Kidney (tissue), 14 donors: ENCODE results near the gene EGFL6. TPM values are rescaled to one million over a fixed set of nuclear protein-coding genes. Genes with fewer than 3 reads are reported as not detected.
"Not testable (repeated sequence)": the region's sequence is repeated elsewhere in the genome, so short reads cannot be mapped to it uniquely, and the experiment has no call there.

ENCODE experiments used
- DNase-seq, 5 donors: peaks; one replicate each; pipeline ENCODE4 v3.0.0-alpha.2; 2013 to 2020
- FAIRE-seq: peaks from 2 replicates; lab custom pipeline; 2012; peaks lifted over from hg19 to GRCh38; lab: Jason Lieb, UNC
- H3K27ac ChIP-seq, 2 donors: one replicate each; pipeline ENCODE4 v1.7.0; 2013; ENCODE audit warnings: low read depth in 2 of 2, low read length in 2 of 2, inconsistent platforms in 1 of 2
- H3K27me3 ChIP-seq: one replicate; pipeline ENCODE4 v1.7.1; 2013; ENCODE audit warnings: low read length, inconsistent platforms; ENCODE audit not compliant: control insufficient read depth, insufficient read depth
- H3K36me3 ChIP-seq, 3 donors: one replicate each; pipeline versions ENCODE4 v1.7.0 to v1.7.1; 2013; ENCODE audit warnings: low read length in 3 of 3, control low read depth in 1 of 3, inconsistent platforms in 1 of 3; ENCODE audit not compliant: insufficient read depth in 3 of 3, control insufficient read depth in 2 of 3
- H3K4me1 ChIP-seq, 3 donors: one replicate each; pipeline versions ENCODE4 v1.7.0 to v1.7.1; 2013; ENCODE audit warnings: low read length in 3 of 3, inconsistent platforms in 1 of 3, low read depth in 1 of 3; ENCODE audit not compliant: control insufficient read depth in 2 of 3, insufficient read depth in 2 of 3
- H3K4me3 ChIP-seq, 3 donors: one replicate each; pipeline versions ENCODE4 v1.7.0 to v1.8.1; 2013; ENCODE audit warnings: low read length in 3 of 3, control low read depth in 1 of 3, inconsistent platforms in 1 of 3
- H3K9ac ChIP-seq, 3 donors: one replicate each; pipeline versions ENCODE4 v1.7.0 to v1.7.1; 2013; ENCODE audit warnings: low read length in 3 of 3, control low read depth in 1 of 3, inconsistent platforms in 1 of 3
- H3K9me3 ChIP-seq, 3 donors: one replicate each; pipeline versions ENCODE4 v1.7.0 to v1.7.1; 2013; ENCODE audit warnings: low read length in 3 of 3, control low read depth in 1 of 3, inconsistent platforms in 1 of 3; ENCODE audit not compliant: control insufficient read depth in 2 of 3, insufficient read depth in 1 of 3
- CTCF ChIP-seq: IDR thresholded peaks from 3 replicates; pipeline ENCODE4 v1.5.1; 2012; ENCODE audit warnings: mild to moderate bottlenecking, moderate library complexity, borderline replicate concordance; ENCODE audit not compliant: insufficient read depth; ENCODE audit errors: extremely low read depth
- intact Hi-C: fragments of 100-400 bp; cut with DNase I; formaldehyde crosslinking; loops from one replicate; pipeline ENCODE4 v1.11.1; 2022
- polyA plus RNA-seq: library from polyadenylated mRNA; stranded (reverse); fragments of 350-450 nt; fragmentation: Illumina TruSeq; extraction: RNeasy Lipid Tissue Mini Kit (QIAGEN cat#74804); gene quantifications from one replicate; pipeline ENCODE4 v1.2.3, GENCODE V29; 2014; ENCODE audit warnings: low read depth, low replicate concordance; ENCODE audit not compliant: insufficient read depth
- total RNA-seq: library from RNA; stranded (reverse); fragmentation: NEBNext Ultra II Directional; extraction: Animal tissue kit (Norgen Biotek cat#: 25700); gene quantifications from one replicate; pipeline ENCODE4 v1.2.1, GENCODE V29; 2021
- donor health status: control.
- donor health status: control.
- donor health status: control.
- donor health status: control.
- donor health status: control.
- donor health status: DM: yes; HTN: yes; CAD: no.
- donor health status: Normal renal cell carcinoma (clear cell type).

EGFL6 gene
- total and polyA plus RNA-seq, 2 donors from 2014 or later = 0.43 TPM; not detected in 1

DNA sequence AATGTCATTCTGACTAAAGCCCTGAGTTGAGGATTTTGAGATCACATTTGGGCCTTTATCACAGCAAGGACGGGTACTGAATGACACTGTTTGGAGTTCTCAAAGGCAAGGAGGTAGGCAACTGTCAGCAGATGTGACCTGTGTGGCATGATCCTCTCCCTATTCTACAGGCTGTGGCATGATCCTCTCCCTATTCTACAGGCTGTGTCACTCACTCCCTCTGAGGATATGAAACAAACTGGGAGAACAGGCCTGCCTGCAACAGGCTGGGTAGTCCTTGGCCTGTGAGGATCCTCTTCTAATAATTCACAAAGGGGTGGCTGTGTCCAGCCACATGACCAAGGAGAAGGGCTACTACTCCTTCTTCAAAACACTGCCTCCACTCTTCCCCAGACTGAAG lies 68.6 kb downstream of the EGFL6 start:
- Histone ChIP-seq H3K9ac (no peak overlapping the region), H3K27me3 (peaks cover 9% of the 10 kb centered on the region), H3K36me3 (no peaks in the 10 kb centered on the region), H3K27ac (no peak overlapping the region), H3K9me3 (peaks cover 2 to 3% (median 2%) of the 10 kb centered on the region in 3 donors), H3K4me1 (no peaks in the 10 kb centered on the region), H3K4me3 (no peak overlapping the region)
- FAIRE-seq (no peak), DNase-seq (no peak)
- intact Hi-C loops = no loop called here
- TF ChIP-seq CTCF = no peak

GRCh38 chrX:13638826-13639225 lies 69.4 kb downstream of the EGFL6 start:
- Histone ChIP-seq H3K9ac (no peak overlapping the region), H3K4me1 (no peaks in the 10 kb centered on the region), H3K27ac (no peak overlapping the region), H3K4me3 (no peak overlapping the region), H3K27me3 (peaks cover 7% of the 10 kb centered on the region), H3K9me3 (peaks cover 2 to 3% (median 2%) of the 10 kb centered on the region in 3 donors), H3K36me3 (no peaks in the 10 kb centered on the region)
- TF ChIP-seq CTCF = no peak
- peak in 2 of 5 donors; percentile 34 to 47 for DNase-seq
- peak; percentile 97 for FAIRE-seq
- intact Hi-C loops = no loop called here

DNA sequence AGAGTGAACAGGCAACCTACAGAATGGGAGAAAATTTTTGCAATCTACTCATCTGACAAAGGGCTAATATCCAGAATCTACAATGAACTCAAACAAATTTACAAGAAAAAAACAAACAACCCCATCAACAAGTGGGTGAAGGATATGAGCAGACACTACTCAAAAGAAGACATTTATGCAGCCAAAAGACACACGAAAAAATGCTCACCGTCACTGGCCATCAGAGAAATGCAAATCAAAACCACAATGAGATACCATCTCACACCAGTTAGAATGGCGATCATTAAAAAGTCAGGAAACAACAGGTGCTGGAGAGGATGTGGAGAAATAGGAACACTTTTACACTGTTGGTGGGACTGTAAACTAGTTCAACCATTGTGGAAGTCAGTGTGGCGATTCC lies 72.3 kb downstream of the EGFL6 start:
- not testable (repeated sequence) for H3K36me3 ChIP-seq, DNase-seq, H3K9me3 ChIP-seq, H3K27me3 ChIP-seq, H3K9ac ChIP-seq, H3K4me3 ChIP-seq, H3K27ac ChIP-seq, H3K4me1 ChIP-seq, FAIRE-seq
- intact Hi-C loops = loop anchor here (10.0 kb wide), 1 partner anchor 137 kb away; no protein-coding TSS in a partner anchor

DNA sequence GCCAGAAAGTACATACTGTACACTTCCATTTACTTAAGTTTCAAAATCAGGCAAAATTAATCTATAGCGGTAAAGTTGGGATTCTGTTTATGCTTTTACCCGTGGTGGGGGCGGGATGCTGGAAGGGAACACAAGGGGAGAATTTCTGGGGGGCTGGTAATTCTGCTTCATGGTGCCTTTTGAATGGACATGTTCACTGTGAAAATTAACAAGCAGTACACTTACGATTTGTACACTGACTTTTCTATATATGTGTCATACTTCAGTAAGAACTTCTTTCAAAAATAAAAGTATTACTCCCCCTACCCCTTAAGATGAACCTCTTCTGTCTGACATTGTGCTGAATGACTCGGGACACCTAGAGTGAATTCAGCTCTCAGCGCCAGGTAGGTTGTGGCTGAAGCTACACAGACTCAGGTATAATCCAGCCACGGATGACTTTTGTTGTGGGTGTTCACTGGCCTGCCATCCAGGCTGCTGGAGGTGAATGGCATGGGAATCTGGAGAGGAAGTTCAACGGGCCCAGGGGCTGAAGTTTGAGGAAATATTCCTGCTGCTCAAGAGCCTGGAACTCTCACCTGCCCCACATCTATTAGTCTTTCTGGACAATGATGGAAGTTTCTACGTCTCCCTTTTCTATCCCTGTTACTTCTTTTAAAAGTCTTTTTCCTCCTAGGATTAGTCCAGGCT lies 76.2 kb downstream of the EGFL6 start:
- Histone ChIP-seq H3K27ac (no peak overlapping the region), H3K9me3 (no peaks in the 10 kb centered on the region), H3K27me3 (peaks cover 13% of the 10 kb centered on the region), H3K4me1 (no peaks in the 10 kb centered on the region), H3K4me3 (no peak overlapping the region), H3K9ac (no peak overlapping the region), H3K36me3 (no peaks in the 10 kb centered on the region)
- intact Hi-C loops = loop anchor here (10.0 kb wide), 1 partner anchor 141 kb away; no protein-coding TSS in a partner anchor
- TF ChIP-seq CTCF = no peak
- DNase-seq = no peak
- no peak for FAIRE-seq
